ENCODE measurements around the gene TRIM45. TPM values are rescaled to one million over a fixed set of nuclear protein-coding genes. Genes with fewer than 3 reads are reported as not detected.

The TRIM45 gene
- polyA plus RNA-seq, 1 of the 3 experiments (the other 2 are of a cell fraction), result 7.4 TPM

GRCh38 chr1:117093870-117094621, 27.5 kb downstream of the TRIM45 start (continued):
- no peak for TF ChIP-seq EZH2phosphoT487 (IDR thresholded peaks at IDR 0.05; ENCODE audit: borderline replicate concordance, low read depth)
- peak; percentile 53 for TF ChIP-seq CTCF (IDR thresholded peaks at IDR 0.05)
- no peak for TF ChIP-seq SIN3A (IDR thresholded peaks at IDR 0.05; ENCODE audit: borderline replicate concordance, low read depth, low read length)

- CTCF ChIA-PET, result interaction anchor here (0.9 to 3.2 kb wide), 5 partner anchors 9 to 191 kb away, joined by 4 to 17 read pairs (median 12); partner anchors contain the start of gene TRIM45
- H3K4me3 ChIP-seq (ENCODE audit: low read depth in 2 of 2, low read length in 1 of 2), result no peak overlapping the region
- POLR2A ChIA-PET, result no interaction called here
Observed at GRCh38 chr1:117093091-117093534, 28.4 kb downstream of the TRIM45 start.

More at GRCh38 chr1:117093091-117093534, 28.4 kb downstream of the TRIM45 start:
- no peaks in the 10 kb centered on the region for H3K79me2 ChIP-seq (ENCODE audit: insufficient read depth)
- DNase-seq, result no peak
- H3K36me3 ChIP-seq (replicated peaks in 1 of 2; ENCODE audit: control insufficient read depth in 1 of 2, insufficient read depth in 2 of 2, low read length in 1 of 2), result peaks cover 20 to 28% of the 10 kb centered on the region in 2 experiments
- no peaks in the 10 kb centered on the region for H3K9me3 ChIP-seq
- H3K9me2 ChIP-seq, result no peaks in the 10 kb centered on the region
- no peaks in the 10 kb centered on the region for H4K20me1 ChIP-seq (ENCODE audit: insufficient read depth)
- H3K9ac ChIP-seq, result peak overlapping the region; percentile 77
- peak overlapping the region; percentile 87 to 98 for H3K27ac ChIP-seq (ENCODE audit: low read depth in 2 of 2, low read length in 1 of 2)
- peak overlapping the region; percentile 59 for H3K4me2 ChIP-seq
- no peaks in the 10 kb centered on the region for H3K27me3 ChIP-seq (ENCODE audit: insufficient read depth)
- 15% methylated on average over 7 of the region's 7 CpGs for WGBS (ENCODE audit: low lambda C conversion rate)
- peaks cover 6 to 54% of the 10 kb centered on the region in 2 experiments for H3K4me1 ChIP-seq (ENCODE audit: control insufficient read depth in 1 of 2, insufficient read depth in 2 of 2, low read depth in 1 of 2, low read length in 1 of 2)
- no peak for TF ChIP-seq REST (IDR thresholded peaks at IDR 0.05; ENCODE audit: low read depth, low read length)
- no peak for TF ChIP-seq FOXJ3 (CRISPR knock-in tag; IDR thresholded peaks at IDR 0.05)
- TF ChIP-seq EP300 (IDR thresholded peaks at IDR 0.05; ENCODE audit: borderline replicate concordance in 1 of 2, low read depth in 1 of 2, low read length in 1 of 2), result peak in 1 of 2 experiments; percentile 21; a peak in 1 of 4 replicates
- no peak for TF ChIP-seq NRF1 (IDR thresholded peaks at IDR 0.05; ENCODE audit: low read depth, low read length)
- peak; percentile 65; the same call in 1 of the 2 replicates for TF ChIP-seq SIN3A (IDR thresholded peaks at IDR 0.05; ENCODE audit: borderline replicate concordance, low read depth, low read length)
- TF ChIP-seq RFX5 (IDR thresholded peaks at IDR 0.05; ENCODE audit: low read length), result no peak
- TF ChIP-seq MXI1 (IDR thresholded peaks at IDR 0.05; ENCODE audit: low read depth, low read length), result peak; percentile 41; the same call in 1 of the 2 replicates
- TF ChIP-seq NFIC (IDR thresholded peaks at IDR 0.05; ENCODE audit: borderline replicate concordance), result 0 out of 2 replicates have a peak, but pooled peaks have one; percentile 23
- TF ChIP-seq POLR2AphosphoS5 (IDR thresholded peaks at IDR 0.05; ENCODE audit: low read depth, low read length), result peak; percentile 58; the same call in 1 of the 2 replicates
- TF ChIP-seq FOSL2 (IDR thresholded peaks at IDR 0.05; ENCODE audit: borderline replicate concordance, low read depth), result peak; percentile 61; the same call in 1 of the 2 replicates
- TF ChIP-seq TAF1 (IDR thresholded peaks at IDR 0.05; ENCODE audit: borderline replicate concordance, low read depth, low read length), result peak; percentile 23; the same call in 1 of the 2 replicates
- no peak for TF ChIP-seq YY1 (IDR thresholded peaks at IDR 0.05; ENCODE audit: low read depth)
- TF ChIP-seq CTCF (IDR thresholded peaks at IDR 0.05), result no peak
- TF ChIP-seq FOXM1 (IDR thresholded peaks at IDR 0.05; ENCODE audit: low read depth), result no peak
- TF ChIP-seq PBX3 (IDR thresholded peaks at IDR 0.05), result peak; percentile 90
- TF ChIP-seq TEAD4 (IDR thresholded peaks at IDR 0.05; ENCODE audit: borderline replicate concordance, insufficient read depth), result peak; percentile 37; the same call in 1 of the 2 replicates
- TF ChIP-seq JUND (IDR thresholded peaks at IDR 0.05), result peak; percentile 69
- TF ChIP-seq TCF12 (IDR thresholded peaks at IDR 0.05), result peak; percentile 74
- peak; percentile 76 for TF ChIP-seq MAX (IDR thresholded peaks at IDR 0.05; ENCODE audit: low read depth)
- no peak for TF ChIP-seq RCOR1 (IDR thresholded peaks at IDR 0.05; ENCODE audit: low read length)
- no peak overlapping the region for H2AFZ ChIP-seq (ENCODE audit: low read depth)
- H3F3A ChIP-seq (replicated peaks; ENCODE audit: insufficient read depth), result peaks cover 38% of the 10 kb centered on the region

Measured in SK-N-SH (cell line).